Measurements from ENCODE around the gene TRIM62.

GRCh38 chr1:33191731-33192275, 10.0 kb upstream of the TRIM62 start:
- no peak for TF ChIP-seq CTCF (IDR thresholded peaks at IDR 0.05; ENCODE audit: insufficient read depth, low read length, poor library complexity, severe bottlenecking)
- TF ChIP-seq EZH2phosphoT487 (conservative IDR thresholded peaks at IDR 0.05; ENCODE audit: low read length): no peak
